A549 (cell line): ENCODE results near the gene NR2F2. TPM values are rescaled to one million over a fixed set of nuclear protein-coding genes. Genes with fewer than 3 reads are reported as not detected.

ENCODE experiments used
- ATAC-seq, 2 experiments: fragments of 200-7000 bp in 1 of 2; fragments of >200 bp in 1 of 2; cut with Nextera tagmentation in 1 of 2; cut with Tn5 transposase in 1 of 2; 3 replicates each; pipeline versions ENCODE4 v1.8.0 to v1.9.1; 2018 to 2020; ENCODE audit warnings: mild to moderate bottlenecking in 1 of 2, moderate library complexity in 1 of 2
- CTCF ChIA-PET: fragments of 300-600 bp; sonication (Branson Sonifier 250); formaldehyde crosslinking; extraction: SDS; loops from one replicate; lab custom pipeline; 2021; ENCODE audit warnings: antibody characterized with exemption, inconsistent platforms; lab: Yijun Ruan, JAX
- POLR2A ChIA-PET: fragments of 350-600 bp; formaldehyde crosslinking; extraction: SDS; loops from one replicate; lab custom pipeline; 2021; ENCODE audit warnings: antibody characterized with exemption, inconsistent platforms; lab: Yijun Ruan, JAX
- DNase-seq, 2 experiments: peaks; one replicate each; pipeline versions ENCODE4 v3.0.0 to v3.0.0-alpha.2; 2011 to 2016; ENCODE audit warnings: low read depth in 1 of 2, low spot score in 1 of 2
- FAIRE-seq: peaks from 2 replicates; lab custom pipeline; 2011; peaks lifted over from hg19 to GRCh38; lab: Jason Lieb, UNC
- H3K27ac ChIP-seq, 2 experiments: fragments of >200 bp; sonication (Bioruptor Twin); formaldehyde crosslinking; 3 replicates each; pipeline ENCODE4 v1.5.1; 2016 to 2017
- H3K4me1 ChIP-seq: fragments of >200 bp; sonication (Bioruptor Twin); formaldehyde crosslinking; 3 replicates; pipeline ENCODE4 v1.6.1; 2016
- H3K4me2 ChIP-seq: fragments of >200 bp; sonication (Bioruptor Twin); formaldehyde crosslinking; 3 replicates; pipeline ENCODE4 v1.6.1; 2016
- H3K4me3 ChIP-seq: fragments of >200 bp; sonication (Bioruptor Twin); formaldehyde crosslinking; 3 replicates; pipeline ENCODE4 v1.5.1; 2016
- H3K9me3 ChIP-seq: fragments of >200 bp; sonication (Bioruptor Twin); formaldehyde crosslinking; 3 replicates; pipeline ENCODE4 v1.6.1; 2016
- BHLHE40 ChIP-seq: IDR thresholded peaks from 2 replicates; pipeline ENCODE4 v1.6.1; 2012; ENCODE audit warnings: low read depth, low read length, inconsistent platforms
- CBX2 ChIP-seq: fragments of 200-600 bp; sonication (generic); IDR thresholded peaks from 2 replicates; pipeline ENCODE4 v1.6.1; 2016; ENCODE audit warnings: low read depth, mild to moderate bottlenecking, borderline replicate concordance
- CHD2 ChIP-seq: fragments of 150-350 bp; IDR thresholded peaks from 2 replicates; pipeline ENCODE4 v1.6.1; 2014; ENCODE audit warnings: low read length; ENCODE audit not compliant: partially characterized antibody
- CHD4 ChIP-seq: fragments of 200-600 bp; sonication (generic); IDR thresholded peaks from 2 replicates; pipeline ENCODE4 v1.6.1; 2016; ENCODE audit warnings: antibody characterized with exemption, mild to moderate bottlenecking, borderline replicate concordance
- EHF ChIP-seq: fragments of 250-450 bp; sonication (Bioruptor Pico); IDR thresholded peaks from 2 replicates; pipeline ENCODE4 v1.5.0; 2020; ENCODE audit warnings: mild to moderate bottlenecking
- FOSB ChIP-seq: fragments of 250-450 bp; sonication (Bioruptor Pico); IDR thresholded peaks from 2 replicates; pipeline ENCODE4 v1.5.0; 2020; ENCODE audit warnings: mild to moderate bottlenecking, moderate library complexity
- FOXS1 ChIP-seq: fragments of 250-450 bp; sonication (Bioruptor Pico); IDR thresholded peaks from 2 replicates; pipeline ENCODE4 v1.5.0; 2020; ENCODE audit warnings: mild to moderate bottlenecking, moderate library complexity
- GATA3 ChIP-seq: IDR thresholded peaks from 2 replicates; pipeline ENCODE4 v1.6.1; 2012; ENCODE audit warnings: borderline replicate concordance
- HEYL ChIP-seq: fragments of 250-450 bp; sonication (Bioruptor Pico); IDR thresholded peaks from 2 replicates; pipeline ENCODE4 v1.8.0; 2021; ENCODE audit warnings: mild to moderate bottlenecking, moderate library complexity
- HOXA7 ChIP-seq: fragments of 250-450 bp; sonication (Bioruptor Pico); IDR thresholded peaks from 2 replicates; pipeline ENCODE4 v1.5.0; 2020; ENCODE audit warnings: mild to moderate bottlenecking, moderate library complexity
- HOXB5 ChIP-seq: fragments of 250-450 bp; sonication (Bioruptor Pico); IDR thresholded peaks from 2 replicates; pipeline ENCODE4 v1.5.0; 2020; ENCODE audit warnings: mild to moderate bottlenecking, moderate library complexity
- MAFK ChIP-seq: fragments of 450-650 bp; IDR thresholded peaks from 2 replicates; pipeline ENCODE4 v1.6.1; 2014; ENCODE audit not compliant: partially characterized antibody
- MAZ ChIP-seq: fragments of 150-350 bp; IDR thresholded peaks from 2 replicates; pipeline ENCODE4 v1.6.1; 2014; ENCODE audit warnings: antibody characterized with exemption, low read depth, low read length, borderline replicate concordance
- MYC ChIP-seq: IDR thresholded peaks from 2 replicates; pipeline ENCODE4 v1.6.1; 2012; ENCODE audit warnings: mild to moderate bottlenecking, inconsistent platforms, low read length, improper control_type of control experiment, borderline replicate concordance
- NFE2L2 ChIP-seq: fragments of 150-350 bp; conservative IDR thresholded peaks from 2 replicates; pipeline ENCODE4 v1.6.1; 2014; ENCODE audit warnings: low read length
- NR3C1 ChIP-seq: fragments of >200 bp; sonication (Bioruptor Twin); formaldehyde crosslinking; IDR thresholded peaks from 3 replicates; pipeline ENCODE4 v1.6.1; 2017
- RCOR1 ChIP-seq: fragments of 150-350 bp; IDR thresholded peaks from 2 replicates; pipeline ENCODE4 v1.6.1; 2014; ENCODE audit warnings: antibody characterized with exemption, low read length, low read depth
- SMC3 ChIP-seq: fragments of >200 bp; sonication (Bioruptor Twin); formaldehyde crosslinking; IDR thresholded peaks from 3 replicates; pipeline ENCODE4 v1.6.1; 2018; ENCODE audit warnings: inconsistent platforms
- SREBF2 ChIP-seq: fragments of 450-650 bp; IDR thresholded peaks from 2 replicates; pipeline ENCODE4 v1.6.1; 2014; ENCODE audit warnings: mild to moderate bottlenecking, moderate library complexity
- TP53 ChIP-seq: fragments of 250-450 bp; sonication (Bioruptor Pico); IDR thresholded peaks from 2 replicates; pipeline ENCODE4 v1.5.0; 2021; ENCODE audit warnings: mild to moderate bottlenecking, moderate library complexity
- ZC3H11A ChIP-seq: fragments of 450-650 bp; IDR thresholded peaks from 2 replicates; pipeline ENCODE4 v1.6.1; 2014; ENCODE audit warnings: antibody characterized with exemption, mild to moderate bottlenecking
- ZFP36 ChIP-seq: fragments of 450-650 bp; IDR thresholded peaks from 2 replicates; pipeline ENCODE4 v1.6.1; 2014; ENCODE audit warnings: borderline replicate concordance; ENCODE audit not compliant: partially characterized antibody
- ZNF302 ChIP-seq: fragments of 250-450 bp; sonication (Bioruptor Pico); IDR thresholded peaks from 2 replicates; pipeline ENCODE4 v1.9.0; 2021; ENCODE audit warnings: inconsistent platforms, mild to moderate bottlenecking, moderate library complexity
- WGBS: methylation state at CpG from one replicate; pipeline ENCODE4 v1.1.6; 2017; ENCODE audit errors: missing lambda C conversion rate; 5-methylcytosine and 5-hydroxymethylcytosine counted together
- polyA plus RNA-seq, 4 experiments: library from polyadenylated mRNA; depleted of rRNA in 3 of 4; stranded (reverse); fragments of >200 nt; fragmentation: RNase III in 1 of 4; extraction: RNeasy Plus Mini Kit Qiagen cat#74134 plus additional on column Dnase treatment in 1 of 4; gene quantifications; 2 replicates in 3 of 4; 3 replicates in 1 of 4; pipeline ENCODE4 v1.2.3, GENCODE V29; 2011 to 2017
- TF ChIP-seq, protein P1 (sequence below): fragments of >200 bp; sonication (Bioruptor Twin); formaldehyde crosslinking; IDR thresholded peaks from 2 replicates; pipeline ENCODE4 v1.6.1; 2016
- TF ChIP-seq, protein P2 (sequence below): fragments of 250-450 bp; sonication (Bioruptor Pico); IDR thresholded peaks from 2 replicates; pipeline ENCODE4 v1.5.0; 2020; ENCODE audit warnings: low read depth, mild to moderate bottlenecking, moderate library complexity
- TF ChIP-seq, protein P3 (sequence below): IDR thresholded peaks from 2 replicates; pipeline ENCODE4 v1.6.1; 2012
- TF ChIP-seq, protein P4 (sequence below): fragments of >200 bp; sonication (Bioruptor Twin); formaldehyde crosslinking; IDR thresholded peaks from 3 replicates; pipeline ENCODE4 v1.5.1; 2016
- TF ChIP-seq, protein P5 (sequence below): IDR thresholded peaks from 2 replicates; pipeline ENCODE4 v1.6.1; 2012
- TF ChIP-seq, protein P6 (sequence below): fragments of 150-350 bp; IDR thresholded peaks from 2 replicates; pipeline ENCODE4 v1.6.1; 2014; ENCODE audit warnings: low read depth, mild to moderate bottlenecking, low read length

Gene NR2F2
- polyA plus RNA-seq, 2 of the 4 experiments (the other 2 are of a cell fraction), result 11.8 to 15.7 TPM

DNA sequence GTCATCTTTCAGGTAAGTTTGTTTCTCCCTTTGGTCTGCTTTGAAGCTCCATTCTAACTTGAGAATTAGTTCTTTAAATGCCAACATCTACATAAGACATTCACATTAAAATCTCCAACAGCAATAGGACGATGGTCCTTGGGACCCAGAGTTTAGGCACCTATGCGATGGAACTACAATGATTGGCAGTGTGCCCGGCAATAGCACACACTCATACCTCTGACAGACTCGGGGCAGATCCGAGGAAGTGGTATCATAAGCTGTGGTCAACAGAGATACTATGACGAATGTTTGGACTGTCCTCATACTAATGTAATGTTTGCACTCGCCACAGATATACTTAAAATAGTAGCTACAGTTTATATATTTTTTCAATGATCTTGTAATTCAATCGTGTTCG is 34.2 kb upstream of the NR2F2 start:
- no peak overlapping the region for H3K4me3 ChIP-seq
- no peak overlapping the region for H3K27ac ChIP-seq
- no peak overlapping the region for H3K4me2 ChIP-seq
- CTCF ChIA-PET, result interaction anchor here (0.6 kb wide), 1 partner anchor 1373 kb away, joined by 3 read pairs; no protein-coding TSS in a partner anchor
- DNase-seq (no peak), FAIRE-seq (no peak), ATAC-seq (no peak)
- H3K4me1 ChIP-seq, result no peaks in the 10 kb centered on the region
- 62% methylated on average over 9 of the region's 9 CpGs for WGBS
- peaks cover 20% of the 10 kb centered on the region for H3K9me3 ChIP-seq
- TF ChIP-seq SREBF2 (no peak), MAZ (no peak), MYC (no peak), ZC3H11A (no peak), CHD2 (no peak), SMC3 (no peak), CHD4 (no peak), GATA3 (no peak), HOXB5 (CRISPR knock-in tag) (no peak), RCOR1 (no peak), TP53 (CRISPR knock-in tag) (no peak)
- TF ChIP-seq, protein P1, sequence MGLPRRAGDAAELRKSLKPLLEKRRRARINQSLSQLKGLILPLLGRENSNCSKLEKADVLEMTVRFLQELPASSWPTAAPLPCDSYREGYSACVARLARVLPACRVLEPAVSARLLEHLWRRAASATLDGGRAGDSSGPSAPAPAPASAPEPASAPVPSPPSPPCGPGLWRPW, result no peak
- TF ChIP-seq, protein P2, sequence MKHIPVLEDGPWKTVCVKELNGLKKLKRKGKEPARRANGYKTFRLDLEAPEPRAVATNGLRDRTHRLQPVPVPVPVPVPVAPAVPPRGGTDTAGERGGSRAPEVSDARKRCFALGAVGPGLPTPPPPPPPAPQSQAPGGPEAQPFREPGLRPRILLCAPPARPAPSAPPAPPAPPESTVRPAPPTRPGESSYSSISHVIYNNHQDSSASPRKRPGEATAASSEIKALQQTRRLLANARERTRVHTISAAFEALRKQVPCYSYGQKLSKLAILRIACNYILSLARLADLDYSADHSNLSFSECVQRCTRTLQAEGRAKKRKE (CRISPR knock-in tag), result no peak
- TF ChIP-seq, protein P3, sequence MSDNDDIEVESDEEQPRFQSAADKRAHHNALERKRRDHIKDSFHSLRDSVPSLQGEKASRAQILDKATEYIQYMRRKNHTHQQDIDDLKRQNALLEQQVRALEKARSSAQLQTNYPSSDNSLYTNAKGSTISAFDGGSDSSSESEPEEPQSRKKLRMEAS, result no peak
- TF ChIP-seq, protein P4, sequence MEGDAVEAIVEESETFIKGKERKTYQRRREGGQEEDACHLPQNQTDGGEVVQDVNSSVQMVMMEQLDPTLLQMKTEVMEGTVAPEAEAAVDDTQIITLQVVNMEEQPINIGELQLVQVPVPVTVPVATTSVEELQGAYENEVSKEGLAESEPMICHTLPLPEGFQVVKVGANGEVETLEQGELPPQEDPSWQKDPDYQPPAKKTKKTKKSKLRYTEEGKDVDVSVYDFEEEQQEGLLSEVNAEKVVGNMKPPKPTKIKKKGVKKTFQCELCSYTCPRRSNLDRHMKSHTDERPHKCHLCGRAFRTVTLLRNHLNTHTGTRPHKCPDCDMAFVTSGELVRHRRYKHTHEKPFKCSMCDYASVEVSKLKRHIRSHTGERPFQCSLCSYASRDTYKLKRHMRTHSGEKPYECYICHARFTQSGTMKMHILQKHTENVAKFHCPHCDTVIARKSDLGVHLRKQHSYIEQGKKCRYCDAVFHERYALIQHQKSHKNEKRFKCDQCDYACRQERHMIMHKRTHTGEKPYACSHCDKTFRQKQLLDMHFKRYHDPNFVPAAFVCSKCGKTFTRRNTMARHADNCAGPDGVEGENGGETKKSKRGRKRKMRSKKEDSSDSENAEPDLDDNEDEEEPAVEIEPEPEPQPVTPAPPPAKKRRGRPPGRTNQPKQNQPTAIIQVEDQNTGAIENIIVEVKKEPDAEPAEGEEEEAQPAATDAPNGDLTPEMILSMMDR, result no peak
- TF ChIP-seq, all 56 proteins: peak for 0
- POLR2A ChIA-PET, result no interaction called here

DNA sequence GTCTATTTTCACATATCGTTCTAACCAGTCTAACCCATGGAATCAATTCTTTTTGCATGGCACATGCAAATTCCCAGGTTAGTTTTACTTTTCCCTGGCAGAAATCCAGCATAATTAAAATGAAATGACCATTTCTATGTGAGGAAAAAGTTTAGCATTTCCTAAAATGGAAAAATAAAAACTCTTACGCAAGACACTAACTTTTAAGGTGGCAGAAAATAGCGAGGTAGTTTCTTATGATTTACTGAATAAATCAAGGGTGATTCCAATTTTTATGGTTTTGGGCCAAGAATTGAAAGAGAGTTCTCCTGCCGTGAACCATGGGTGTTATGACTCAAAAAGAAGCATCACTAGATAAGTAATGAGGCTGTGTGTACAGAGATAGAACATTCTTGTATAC is 32.7 kb upstream of the NR2F2 start:
- Histone ChIP-seq H3K4me3 (no peak overlapping the region), H3K4me2 (no peak overlapping the region), H3K4me1 (no peaks in the 10 kb centered on the region), H3K27ac (no peak overlapping the region), H3K9me3 (peaks cover 20% of the 10 kb centered on the region)
- DNase-seq (no peak), FAIRE-seq (no peak), ATAC-seq (no peak)
- WGBS, result 55% methylated on average over 4 of the region's 4 CpGs
- CTCF ChIA-PET, result no interaction called here
- no peak for TF ChIP-seq HEYL
- TF ChIP-seq, protein P5, sequence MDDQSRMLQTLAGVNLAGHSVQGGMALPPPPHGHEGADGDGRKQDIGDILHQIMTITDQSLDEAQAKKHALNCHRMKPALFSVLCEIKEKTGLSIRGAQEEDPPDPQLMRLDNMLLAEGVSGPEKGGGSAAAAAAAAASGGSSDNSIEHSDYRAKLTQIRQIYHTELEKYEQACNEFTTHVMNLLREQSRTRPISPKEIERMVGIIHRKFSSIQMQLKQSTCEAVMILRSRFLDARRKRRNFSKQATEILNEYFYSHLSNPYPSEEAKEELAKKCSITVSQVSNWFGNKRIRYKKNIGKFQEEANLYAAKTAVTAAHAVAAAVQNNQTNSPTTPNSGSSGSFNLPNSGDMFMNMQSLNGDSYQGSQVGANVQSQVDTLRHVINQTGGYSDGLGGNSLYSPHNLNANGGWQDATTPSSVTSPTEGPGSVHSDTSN, result no peak
- POLR2A ChIA-PET, result no interaction called here

DNA sequence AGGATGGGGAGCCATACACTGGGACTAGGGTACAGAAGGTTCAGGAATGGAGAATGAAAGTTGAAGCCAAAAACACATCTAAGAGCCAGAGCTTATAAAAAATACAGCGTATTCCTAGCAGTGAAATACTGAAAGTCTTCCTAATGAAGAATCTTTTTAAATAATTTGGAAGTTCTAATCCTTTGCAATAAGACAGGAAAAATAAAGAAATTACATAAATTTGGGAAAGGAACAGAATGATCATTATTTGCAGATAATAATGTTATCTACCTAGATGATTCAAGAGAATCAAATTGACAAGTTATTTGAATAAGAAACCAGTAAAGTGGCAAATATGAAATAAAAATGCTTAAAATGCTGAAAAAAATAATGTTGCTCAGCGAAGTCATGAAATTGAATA is 32.3 kb upstream of the NR2F2 start:
- 39% methylated on average over 2 of the region's 2 CpGs for WGBS
- FAIRE-seq (no peak), ATAC-seq (no peak), DNase-seq (no peak)
- Histone ChIP-seq H3K4me1 (no peaks in the 10 kb centered on the region), H3K27ac (no peak overlapping the region), H3K4me3 (no peak overlapping the region), H3K9me3 (peaks cover 20% of the 10 kb centered on the region), H3K4me2 (no peak overlapping the region)
- POLR2A ChIA-PET, result no interaction called here
- CTCF ChIA-PET, result no interaction called here
- no peak for TF ChIP-seq BHLHE40
- TF ChIP-seq EHF, result no peak
- TF ChIP-seq NR3C1, result no peak
- TF ChIP-seq HEYL, result no peak
- no peak for TF ChIP-seq MAZ
- TF ChIP-seq, protein P4, result no peak
- TF ChIP-seq GATA3, result no peak
- TF ChIP-seq, protein P6, sequence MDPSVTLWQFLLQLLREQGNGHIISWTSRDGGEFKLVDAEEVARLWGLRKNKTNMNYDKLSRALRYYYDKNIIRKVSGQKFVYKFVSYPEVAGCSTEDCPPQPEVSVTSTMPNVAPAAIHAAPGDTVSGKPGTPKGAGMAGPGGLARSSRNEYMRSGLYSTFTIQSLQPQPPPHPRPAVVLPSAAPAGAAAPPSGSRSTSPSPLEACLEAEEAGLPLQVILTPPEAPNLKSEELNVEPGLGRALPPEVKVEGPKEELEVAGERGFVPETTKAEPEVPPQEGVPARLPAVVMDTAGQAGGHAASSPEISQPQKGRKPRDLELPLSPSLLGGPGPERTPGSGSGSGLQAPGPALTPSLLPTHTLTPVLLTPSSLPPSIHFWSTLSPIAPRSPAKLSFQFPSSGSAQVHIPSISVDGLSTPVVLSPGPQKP, result no peak
- TF ChIP-seq MYC, result no peak
- no peak for TF ChIP-seq FOSB (CRISPR knock-in tag)
- no peak for TF ChIP-seq FOXS1 (CRISPR knock-in tag)
- TF ChIP-seq ZNF302, result no peak
- no peak for TF ChIP-seq NFE2L2
- no peak for TF ChIP-seq ZFP36
- TF ChIP-seq SMC3, result no peak
- TF ChIP-seq CBX2, result no peak
- no peak for TF ChIP-seq MAFK
- TF ChIP-seq HOXA7 (CRISPR knock-in tag), result no peak
